ENCODE data around the gene PSMA7.

PSMA7 gene

DNA sequence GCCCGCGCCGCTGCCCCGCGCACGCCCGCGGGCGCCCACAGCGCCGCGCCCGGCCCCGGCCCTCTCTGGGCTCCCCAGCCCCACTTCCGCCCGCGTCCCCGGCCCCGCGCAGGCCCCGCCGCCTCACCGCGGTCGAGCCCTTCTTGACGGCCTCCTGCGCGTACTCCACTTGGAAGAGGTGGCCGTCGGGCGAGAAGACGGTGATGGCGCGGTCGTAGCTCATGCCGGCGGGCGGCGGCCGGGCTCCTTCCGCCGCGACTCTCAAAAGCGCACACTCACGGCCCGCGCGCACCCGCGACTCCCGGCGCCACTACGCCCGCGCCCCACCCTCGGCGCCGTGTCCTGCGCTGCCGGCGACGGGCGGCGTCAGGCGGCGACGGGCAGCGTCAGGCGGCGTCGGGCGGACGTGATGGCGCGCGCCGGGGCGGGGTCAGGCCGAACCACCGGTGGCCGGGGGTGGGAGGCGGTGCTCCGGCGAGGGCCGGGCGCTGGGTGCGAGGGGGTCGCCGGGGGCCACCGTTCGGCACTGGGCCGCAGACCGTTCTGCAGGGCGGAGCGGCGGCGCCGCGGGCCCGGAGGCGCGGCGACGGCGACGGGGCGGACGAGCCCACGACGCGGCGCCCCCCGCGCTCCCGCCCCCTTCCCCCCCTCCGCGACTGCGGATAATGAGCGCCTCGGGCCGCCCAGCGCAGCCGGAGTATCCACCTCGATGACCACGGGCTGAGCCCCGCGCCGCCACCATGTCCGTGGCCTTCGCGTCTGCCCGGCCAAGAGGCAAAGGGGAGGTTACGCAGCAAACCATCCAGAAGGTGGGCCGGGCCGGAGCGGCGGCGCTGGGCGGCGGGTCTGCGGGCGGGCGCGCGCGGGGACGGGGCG lies at the start of gene PSMA7, which contains the start of gene SS18L1:
PSMA7 (minus strand) TSS at position 314 of the 876 bp plus-strand sequence; CDS start at position 223, 91 bp downstream.
SS18L1 (plus strand) TSS at position 689 of the 876 bp plus-strand sequence; CDS start at position 741, 52 bp downstream.
- peak; percentile 56 for DNase-seq

- DNase-seq, result no peak
These were observed 49.4 kb upstream of the PSMA7 start for GRCh38 chr20:62192635-62193034.

- no peak for DNase-seq
These were observed 48.8 kb upstream of the PSMA7 start for GRCh38 chr20:62191781-62192559.

GRCh38 chr20:62190639-62191411 lies 47.6 kb upstream of the PSMA7 start:
- DNase-seq, result no peak

- DNase-seq, result no peak
These were observed 44.0 kb upstream of the PSMA7 start for GRCh38 chr20:62186887-62187866.

GRCh38 chr20:62186096-62186426 lies 42.9 kb upstream of the PSMA7 start:
- no peak for DNase-seq

DNA sequence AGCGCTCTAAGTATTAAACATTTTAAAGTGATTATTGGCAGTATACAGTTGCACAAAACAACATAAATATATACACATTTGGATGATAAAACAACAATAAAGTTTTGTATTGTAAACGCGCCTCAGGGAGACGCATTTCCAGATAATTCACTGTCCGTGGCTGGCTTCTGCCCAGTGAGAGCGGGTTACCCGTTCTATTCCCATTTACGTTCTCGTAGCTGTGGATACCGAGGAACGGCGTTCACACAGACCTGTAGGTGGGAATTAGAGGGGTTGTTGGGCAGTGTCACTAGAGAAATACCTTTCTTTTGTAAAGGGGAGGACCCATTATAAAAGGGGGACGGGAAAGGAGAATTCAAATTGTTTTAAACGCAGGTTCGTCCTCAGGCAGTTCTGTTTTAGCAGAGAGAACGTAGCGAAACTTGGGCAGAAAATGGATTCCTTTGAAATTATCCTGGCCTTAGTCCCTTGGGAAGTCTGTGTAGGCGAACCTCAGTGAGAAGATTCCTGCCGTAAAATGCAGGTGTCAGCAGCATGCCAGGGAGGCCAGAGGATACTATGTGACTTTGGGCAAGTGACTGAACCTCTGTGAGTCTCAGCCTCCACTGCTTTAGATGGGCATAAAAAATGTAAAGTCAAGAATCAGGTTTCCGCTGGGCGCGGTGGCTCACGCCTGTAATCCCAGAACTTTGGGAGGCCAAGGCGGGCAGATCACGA lies 40.4 kb upstream of the PSMA7 start:
- DNase-seq, result no peak

GRCh38 chr20:62182469-62183425 lies 39.6 kb upstream of the PSMA7 start, which contains the start of gene MTG2:
Gene MTG2 (plus strand): TSS chr20:62183028. CDS start chr20:62193421, 10,393 bp downstream.
- DNase-seq, result peak; percentile 91

- DNase-seq, result no peak
These were observed 38.6 kb upstream of the PSMA7 start for GRCh38 chr20:62181808-62182207.

- no peak for DNase-seq
These were observed 35.9 kb upstream of the PSMA7 start for GRCh38 chr20:62179162-62179504.

DNA sequence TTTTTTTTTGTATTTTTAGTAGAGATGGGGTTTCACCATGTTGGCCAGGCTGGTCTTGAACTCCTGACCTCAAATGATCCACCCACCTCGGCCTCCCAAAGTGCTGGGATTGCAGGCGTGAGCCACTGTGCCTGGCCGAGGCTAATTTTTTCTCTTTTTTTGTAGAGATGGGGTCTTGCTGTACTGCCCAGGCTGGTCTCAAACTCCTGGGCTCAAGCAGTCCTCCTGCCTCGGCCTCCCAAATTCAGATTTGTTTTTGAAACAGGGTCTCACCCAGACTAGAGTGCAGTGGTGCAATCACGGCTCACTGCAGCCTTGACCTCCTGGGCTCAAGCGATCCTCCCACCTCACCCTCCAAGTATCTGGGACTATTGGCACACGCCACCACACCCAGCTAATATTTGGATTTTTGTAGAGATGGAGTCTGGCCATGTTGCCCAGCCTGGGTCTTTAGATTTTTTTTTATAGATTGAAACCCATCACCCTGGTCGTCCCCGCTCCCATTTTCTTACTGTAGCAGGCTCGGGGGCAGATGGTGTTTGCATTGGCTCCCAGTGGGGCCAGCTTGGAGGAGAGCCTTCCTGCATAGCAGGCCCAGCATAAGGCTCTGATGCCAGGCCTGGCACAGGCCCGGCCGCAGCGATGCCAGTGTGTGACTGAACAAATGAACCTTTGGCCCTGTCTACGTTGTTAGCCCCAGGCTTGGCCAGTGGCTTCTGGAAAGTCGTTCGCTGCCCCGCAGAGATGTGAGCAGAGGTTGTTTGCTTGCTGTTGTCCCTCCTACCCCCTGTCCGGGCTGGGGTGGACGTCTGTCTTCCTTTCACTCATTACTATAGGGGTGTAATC lies 35.3 kb upstream of the PSMA7 start:
- no peak for DNase-seq

DNA sequence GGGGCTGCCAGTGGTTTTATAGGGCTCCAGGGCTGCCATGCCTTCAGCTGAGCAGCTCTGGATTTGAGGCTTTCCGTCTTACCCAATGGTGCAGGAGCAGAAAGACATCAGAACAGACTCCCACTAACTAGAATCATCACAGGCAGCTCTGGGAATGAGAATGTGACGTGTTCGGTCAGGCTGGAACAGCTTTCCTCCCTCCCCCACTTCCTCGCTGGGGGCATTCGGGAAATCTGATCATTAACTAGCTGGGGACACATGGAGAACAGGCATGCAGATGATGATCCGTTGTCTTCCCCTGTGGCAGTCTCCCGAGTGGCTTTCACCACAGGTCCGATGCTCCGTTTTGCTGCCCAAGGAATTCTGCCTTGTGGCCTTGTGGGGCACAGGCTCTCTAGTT lies 34.1 kb upstream of the PSMA7 start:
- DNase-seq, result no peak

- DNase-seq, result no peak
These were observed 33.7 kb upstream of the PSMA7 start for GRCh38 chr20:62176866-62177265.

- no peak for DNase-seq
These were observed 32.5 kb upstream of the PSMA7 start for GRCh38 chr20:62175711-62176110.

- no peak for DNase-seq
These were observed 31.9 kb upstream of the PSMA7 start for GRCh38 chr20:62174870-62175624.

DNA sequence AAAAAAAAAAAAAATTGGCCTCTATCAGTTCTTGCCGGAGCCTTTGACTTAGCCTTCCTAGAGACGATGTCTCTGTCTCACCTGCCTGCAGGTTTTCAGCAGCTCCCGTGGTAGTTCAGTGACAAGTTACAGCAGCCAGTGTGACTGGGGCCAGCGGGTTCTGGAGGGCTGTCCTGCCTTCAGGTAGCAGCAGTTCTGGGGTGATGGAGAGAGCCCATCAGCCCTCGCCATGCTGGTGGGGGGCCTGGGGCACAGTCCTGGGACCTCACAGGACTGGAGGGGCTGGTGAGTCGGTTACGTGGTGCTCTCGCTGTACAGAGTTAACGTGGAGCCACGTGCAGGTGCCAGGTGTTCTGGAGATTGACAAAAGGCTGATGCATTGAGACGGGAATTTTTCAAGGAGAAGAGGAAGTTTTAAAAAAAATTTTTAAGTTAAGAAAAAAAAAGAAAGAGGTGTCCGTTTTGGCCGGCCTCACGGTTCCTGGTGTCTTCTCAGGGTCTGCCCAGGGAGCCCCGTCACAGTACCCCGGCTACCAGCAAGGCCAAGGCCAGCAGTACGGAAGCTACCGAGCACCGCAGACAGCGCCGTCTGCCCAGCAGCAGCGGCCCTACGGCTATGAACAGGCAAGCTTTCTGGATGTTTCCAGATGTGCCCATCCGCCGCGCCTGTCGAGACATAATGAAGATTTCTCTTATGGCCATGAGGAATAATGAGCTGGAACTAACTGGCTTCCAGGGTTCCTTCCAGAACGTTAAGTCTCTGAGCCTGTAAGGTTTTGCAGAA lies 31.0 kb upstream of the PSMA7 start:
- DNase-seq, result no peak

GRCh38 chr20:62172666-62173065 lies 29.5 kb upstream of the PSMA7 start:
- DNase-seq, result no peak

Data from GF-D8 (cell line).